GM12878 (cell line): ENCODE results near the gene CLEC16A. TPM values are rescaled to one million over a fixed set of nuclear protein-coding genes. Genes with fewer than 3 reads are reported as not detected.

Experiments
- ASH2L ChIP-seq: fragments of 300-600, 200-600 bp; sonication (generic); IDR thresholded peaks from 2 replicates; pipeline ENCODE4 v1.6.1; 2017; ENCODE audit warnings: low read depth, mild to moderate bottlenecking, borderline replicate concordance
- BACH1 ChIP-seq: fragments of 450-650 bp; IDR thresholded peaks from 2 replicates; pipeline ENCODE4 v1.6.1; 2017; ENCODE audit warnings: mild to moderate bottlenecking, borderline replicate concordance
- BMI1 ChIP-seq: fragments of 450-650 bp; IDR thresholded peaks from 2 replicates; pipeline ENCODE4 v1.6.1; 2016; ENCODE audit warnings: mild to moderate bottlenecking, moderate library complexity, borderline replicate concordance
- CHD1 ChIP-seq: IDR thresholded peaks from 2 replicates; pipeline ENCODE4 v1.6.1; 2012; ENCODE audit warnings: low read depth, low read length, improper control_type of control experiment
- CREM ChIP-seq: IDR thresholded peaks from 2 replicates; pipeline ENCODE4 v1.6.1; 2014; ENCODE audit warnings: antibody characterized with exemption, low read depth
- EGR1 ChIP-seq, 2 experiments: IDR thresholded peaks; 1 replicate in 1 of 2; 2 replicates in 1 of 2; pipeline ENCODE4 v1.6.1; 2011 to 2012; ENCODE audit warnings: low read depth in 2 of 2, low read length in 2 of 2, borderline replicate concordance in 1 of 2, mild to moderate bottlenecking in 1 of 2, moderate library complexity in 1 of 2
- ESRRA ChIP-seq: IDR thresholded peaks from 2 replicates; pipeline ENCODE4 v1.6.1; 2012; ENCODE audit warnings: mild to moderate bottlenecking, low read length, improper control_type of control experiment
- HDGF ChIP-seq: fragments of 450-650 bp; IDR thresholded peaks from 2 replicates; pipeline ENCODE4 v1.6.1; 2016; ENCODE audit warnings: antibody characterized with exemption
- NFXL1 ChIP-seq: fragments of 450-650 bp; IDR thresholded peaks from 2 replicates; pipeline ENCODE4 v1.6.1; 2017; ENCODE audit warnings: antibody characterized with exemption, mild to moderate bottlenecking, borderline replicate concordance
- PAX5 ChIP-seq: IDR thresholded peaks from 2 replicates; pipeline ENCODE4 v1.6.1; 2011; ENCODE audit warnings: low read depth, low read length, borderline replicate concordance
- POLR2AphosphoS2 ChIP-seq: IDR thresholded peaks from 2 replicates; pipeline ENCODE4 v1.6.1; 2011; ENCODE audit warnings: low read depth, mild to moderate bottlenecking, low read length, improper control_type of control experiment, moderate library complexity
- RB1 ChIP-seq: fragments of 450-650 bp; formaldehyde crosslinking; IDR thresholded peaks from 2 replicates; pipeline ENCODE4 v1.6.1; 2017; ENCODE audit warnings: mild to moderate bottlenecking, borderline replicate concordance
- RFX5 ChIP-seq: IDR thresholded peaks from 2 replicates; pipeline ENCODE4 v1.6.1; 2011; ENCODE audit warnings: low read depth, low read length, improper control_type of control experiment
- SRF ChIP-seq, 2 experiments: IDR thresholded peaks; 2 replicates each; pipeline ENCODE4 v1.6.1; 2011; ENCODE audit warnings: low read depth in 2 of 2, low read length in 2 of 2, mild to moderate bottlenecking in 1 of 2, moderate library complexity in 1 of 2
- SUPT20H ChIP-seq: IDR thresholded peaks from 2 replicates; pipeline ENCODE4 v1.6.1; 2011; ENCODE audit warnings: low read depth, mild to moderate bottlenecking, low read length, moderate library complexity, borderline replicate concordance; ENCODE audit not compliant: control insufficient read depth
- TCF3 ChIP-seq: IDR thresholded peaks from 2 replicates; pipeline ENCODE4 v1.6.1; 2012; ENCODE audit warnings: low read depth, mild to moderate bottlenecking, low read length, borderline replicate concordance; ENCODE audit not compliant: insufficient read depth
- YY1 ChIP-seq: IDR thresholded peaks from 2 replicates; pipeline ENCODE4 v1.6.1; 2011; ENCODE audit warnings: low read depth, mild to moderate bottlenecking, low read length
- ZNF384 ChIP-seq: IDR thresholded peaks from 2 replicates; pipeline ENCODE4 v1.6.1; 2012; ENCODE audit warnings: low read depth, mild to moderate bottlenecking, low read length, improper control_type of control experiment, borderline replicate concordance
- polyA plus RNA-seq, 11 experiments: library from polyadenylated mRNA; depleted of rRNA in 4 of 11; unstranded in 6 of 11; stranded (reverse) in 5 of 11; fragments of >200 nt; fragmentation: Nextera tagmentation in 4 of 11; fragmentation: Illumina TruSeq in 1 of 11; extraction: Ambion mirVana in 4 of 11; extraction: Trizol in 1 of 11; gene quantifications; 1 replicate in 1 of 11; 2 replicates in 10 of 11; pipeline versions ENCODE4 v1.2.1 to v1.2.3, GENCODE V29; 2011 to 2016; ENCODE audit warnings: inconsistent platforms in 2 of 11, missing spikeins in 2 of 11, low read depth in 1 of 11
- total RNA-seq, 4 experiments: library from RNA; depleted of rRNA in 3 of 4; stranded (reverse); fragments of >200 nt in 3 of 4; fragmentation: Illumina TruSeq in 1 of 4; extraction: Trizol in 1 of 4; gene quantifications; 2 replicates each; pipeline versions ENCODE4 v1.2.1 to v1.2.3, GENCODE V29; 2013 to 2021
- TF ChIP-seq, protein P1 (sequence below): IDR thresholded peaks from 2 replicates; pipeline ENCODE4 v1.6.1; 2011; ENCODE audit warnings: borderline replicate concordance, low read depth, mild to moderate bottlenecking, moderate library complexity, low read length; ENCODE audit not compliant: insufficient read depth, poor library complexity, severe bottlenecking
- TF ChIP-seq, protein P2 (sequence below): fragments of 450-650 bp; formaldehyde crosslinking; IDR thresholded peaks from 2 replicates; pipeline ENCODE4 v1.4.0; 2022; ENCODE audit warnings: mild to moderate bottlenecking, moderate library complexity
- TF ChIP-seq, protein P3 (sequence below): fragments of 450-650 bp; IDR thresholded peaks from 2 replicates; pipeline ENCODE4 v1.6.1; 2017; ENCODE audit warnings: mild to moderate bottlenecking, moderate library complexity

Gene CLEC16A
- total and polyA plus RNA-seq, 10 of the 15 experiments (the other 5 are each of a cell fraction or from before 2014, with no cell fraction given), result 1.5 to 28.8 (median 19.2) TPM

DNA sequence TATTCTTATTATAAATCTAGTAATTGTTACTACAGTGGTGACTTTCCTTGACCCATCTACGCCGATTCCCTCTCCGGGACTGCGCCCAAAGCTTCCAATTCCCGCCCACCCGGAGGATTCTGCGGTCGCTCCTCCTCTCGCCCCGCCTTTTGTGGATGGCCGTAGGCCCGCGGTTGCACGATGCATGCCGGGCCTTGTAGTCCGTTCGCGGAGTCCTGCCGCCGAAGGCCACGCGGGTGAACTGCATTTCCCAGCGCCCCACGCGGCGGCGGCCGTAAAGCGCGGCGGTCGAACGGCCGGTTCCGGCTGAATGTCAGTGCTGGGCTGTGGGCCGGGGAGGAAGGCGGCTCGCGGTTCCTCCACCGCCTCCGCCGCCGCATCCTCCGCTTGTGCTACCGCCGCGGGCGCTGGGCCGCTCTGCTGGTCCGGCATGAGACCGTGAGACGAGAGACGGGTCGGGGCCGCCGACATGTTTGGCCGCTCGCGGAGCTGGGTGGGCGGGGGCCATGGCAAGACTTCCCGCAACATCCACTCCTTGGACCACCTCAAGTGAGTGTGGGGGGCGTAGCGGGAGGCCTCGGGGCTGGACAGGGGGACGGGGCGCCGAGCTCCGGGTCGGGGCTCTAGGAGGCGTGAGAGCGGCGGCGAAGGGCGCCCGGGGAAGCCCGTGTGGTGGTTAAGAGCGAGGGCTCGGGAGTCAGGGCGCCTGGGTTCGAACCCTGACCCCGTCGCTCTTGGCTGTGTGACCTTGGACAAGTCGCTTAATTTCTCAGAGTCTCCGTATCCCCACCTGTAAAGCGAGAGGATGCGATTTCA is at the start of gene CLEC16A (continued):
- TF ChIP-seq TCF3 (0 out of 2 replicates have a peak, but pooled peaks have one; percentile 9), RB1 (no peak), ZNF384 (no peak), SRF (IDR thresholded peaks at IDR 0.05; ENCODE audit: low read depth in 2 of 2, low read length in 2 of 2) (peak; percentile 26 to 55; a peak in 1 of 4 replicates), NFXL1 (no peak), CREM (peak; percentile 96), CHD1 (no peak), PAX5 (peak; percentile 48; the same call in 1 of the 2 replicates), RFX5 (no peak), ESRRA (no peak), SUPT20H (no peak), POLR2AphosphoS2 (peak; percentile 87; the same call in 1 of the 2 replicates), EGR1 (IDR thresholded peaks at IDR 0.05; ENCODE audit: borderline replicate concordance in 1 of 2, low read depth in 2 of 2, low read length in 2 of 2) (peak in 1 of 2 experiments; percentile 54; a peak in 1 of 3 replicates), ASH2L (0 out of 2 replicates have a peak, but pooled peaks have one; percentile 36), YY1 (peak; percentile 93), BACH1 (peak; percentile 82), BMI1 (no peak), HDGF (0 out of 2 replicates have a peak, but pooled peaks have one; percentile 53)
- TF ChIP-seq, protein P1, sequence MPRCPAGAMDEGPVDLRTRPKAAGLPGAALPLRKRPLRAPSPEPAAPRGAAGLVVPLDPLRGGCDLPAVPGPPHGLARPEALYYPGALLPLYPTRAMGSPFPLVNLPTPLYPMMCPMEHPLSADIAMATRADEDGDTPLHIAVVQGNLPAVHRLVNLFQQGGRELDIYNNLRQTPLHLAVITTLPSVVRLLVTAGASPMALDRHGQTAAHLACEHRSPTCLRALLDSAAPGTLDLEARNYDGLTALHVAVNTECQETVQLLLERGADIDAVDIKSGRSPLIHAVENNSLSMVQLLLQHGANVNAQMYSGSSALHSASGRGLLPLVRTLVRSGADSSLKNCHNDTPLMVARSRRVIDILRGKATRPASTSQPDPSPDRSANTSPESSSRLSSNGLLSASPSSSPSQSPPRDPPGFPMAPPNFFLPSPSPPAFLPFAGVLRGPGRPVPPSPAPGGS, result no peak
- TF ChIP-seq, protein P2, sequence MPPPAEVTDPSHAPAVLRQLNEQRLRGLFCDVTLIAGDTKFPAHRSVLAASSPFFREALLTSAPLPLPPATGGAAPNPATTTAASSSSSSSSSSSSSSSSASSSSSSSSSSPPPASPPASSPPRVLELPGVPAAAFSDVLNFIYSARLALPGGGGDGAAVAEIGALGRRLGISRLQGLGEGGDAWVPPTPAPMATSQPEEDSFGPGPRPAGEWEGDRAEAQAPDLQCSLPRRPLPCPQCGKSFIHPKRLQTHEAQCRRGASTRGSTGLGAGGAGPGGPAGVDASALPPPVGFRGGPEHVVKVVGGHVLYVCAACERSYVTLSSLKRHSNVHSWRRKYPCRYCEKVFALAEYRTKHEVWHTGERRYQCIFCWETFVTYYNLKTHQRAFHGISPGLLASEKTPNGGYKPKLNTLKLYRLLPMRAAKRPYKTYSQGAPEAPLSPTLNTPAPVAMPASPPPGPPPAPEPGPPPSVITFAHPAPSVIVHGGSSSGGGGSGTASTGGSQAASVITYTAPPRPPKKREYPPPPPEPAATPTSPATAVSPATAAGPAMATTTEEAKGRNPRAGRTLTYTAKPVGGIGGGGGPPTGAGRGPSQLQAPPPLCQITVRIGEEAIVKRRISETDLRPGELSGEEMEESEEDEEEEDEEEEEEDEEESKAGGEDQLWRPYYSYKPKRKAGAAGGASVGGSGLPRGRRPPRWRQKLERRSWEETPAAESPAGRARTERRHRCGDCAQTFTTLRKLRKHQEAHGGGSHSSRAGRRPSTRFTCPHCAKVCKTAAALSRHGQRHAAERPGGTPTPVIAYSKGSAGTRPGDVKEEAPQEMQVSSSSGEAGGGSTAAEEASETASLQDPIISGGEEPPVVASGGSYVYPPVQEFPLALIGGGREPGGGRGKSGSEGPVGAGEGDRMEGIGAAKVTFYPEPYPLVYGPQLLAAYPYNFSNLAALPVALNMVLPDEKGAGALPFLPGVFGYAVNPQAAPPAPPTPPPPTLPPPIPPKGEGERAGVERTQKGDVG (CRISPR knock-in tag), result no peak
- TF ChIP-seq, protein P3, sequence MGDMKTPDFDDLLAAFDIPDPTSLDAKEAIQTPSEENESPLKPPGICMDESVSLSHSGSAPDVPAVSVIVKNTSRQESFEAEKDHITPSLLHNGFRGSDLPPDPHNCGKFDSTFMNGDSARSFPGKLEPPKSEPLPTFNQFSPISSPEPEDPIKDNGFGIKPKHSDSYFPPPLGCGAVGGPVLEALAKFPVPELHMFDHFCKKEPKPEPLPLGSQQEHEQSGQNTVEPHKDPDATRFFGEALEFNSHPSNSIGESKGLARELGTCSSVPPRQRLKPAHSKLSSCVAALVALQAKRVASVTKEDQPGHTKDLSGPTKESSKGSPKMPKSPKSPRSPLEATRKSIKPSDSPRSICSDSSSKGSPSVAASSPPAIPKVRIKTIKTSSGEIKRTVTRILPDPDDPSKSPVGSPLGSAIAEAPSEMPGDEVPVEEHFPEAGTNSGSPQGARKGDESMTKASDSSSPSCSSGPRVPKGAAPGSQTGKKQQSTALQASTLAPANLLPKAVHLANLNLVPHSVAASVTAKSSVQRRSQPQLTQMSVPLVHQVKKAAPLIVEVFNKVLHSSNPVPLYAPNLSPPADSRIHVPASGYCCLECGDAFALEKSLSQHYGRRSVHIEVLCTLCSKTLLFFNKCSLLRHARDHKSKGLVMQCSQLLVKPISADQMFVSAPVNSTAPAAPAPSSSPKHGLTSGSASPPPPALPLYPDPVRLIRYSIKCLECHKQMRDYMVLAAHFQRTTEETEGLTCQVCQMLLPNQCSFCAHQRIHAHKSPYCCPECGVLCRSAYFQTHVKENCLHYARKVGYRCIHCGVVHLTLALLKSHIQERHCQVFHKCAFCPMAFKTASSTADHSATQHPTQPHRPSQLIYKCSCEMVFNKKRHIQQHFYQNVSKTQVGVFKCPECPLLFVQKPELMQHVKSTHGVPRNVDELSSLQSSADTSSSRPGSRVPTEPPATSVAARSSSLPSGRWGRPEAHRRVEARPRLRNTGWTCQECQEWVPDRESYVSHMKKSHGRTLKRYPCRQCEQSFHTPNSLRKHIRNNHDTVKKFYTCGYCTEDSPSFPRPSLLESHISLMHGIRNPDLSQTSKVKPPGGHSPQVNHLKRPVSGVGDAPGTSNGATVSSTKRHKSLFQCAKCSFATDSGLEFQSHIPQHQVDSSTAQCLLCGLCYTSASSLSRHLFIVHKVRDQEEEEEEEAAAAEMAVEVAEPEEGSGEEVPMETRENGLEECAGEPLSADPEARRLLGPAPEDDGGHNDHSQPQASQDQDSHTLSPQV, result no peak
